Lower leg skin (tissue), 4 donors: ENCODE data around the gene OSM. TPM values are rescaled to one million over a fixed set of nuclear protein-coding genes. Genes with fewer than 3 reads are reported as not detected.

ENCODE experiments used
- DNase-seq, 2 donors: peaks; one replicate each; pipeline ENCODE4 v3.0.0-alpha.2; 2019; ENCODE audit warnings: low spot score in 2 of 2
- H3K4me3 ChIP-seq: fragments of 200-600 bp; sonication (generic); 2 replicates; pipeline ENCODE4 v1.5.1; 2017; ENCODE audit warnings: mild to moderate bottlenecking, low read depth; ENCODE audit not compliant: poor library complexity, severe bottlenecking
- POLR2A ChIP-seq, 2 donors: fragments of 450-650 bp; IDR thresholded peaks; one replicate each; pipeline ENCODE4 v1.6.1; 2016 to 2017; ENCODE audit warnings: antibody characterized with exemption in 2 of 2, mild to moderate bottlenecking in 1 of 2, moderate library complexity in 1 of 2
- WGBS, 2 donors: methylation state at CpG; one replicate each; pipeline ENCODE4 v1.1.5; 2018; 5-methylcytosine and 5-hydroxymethylcytosine counted together
- intact Hi-C: fragments of 100-400 bp; cut with DNase I; formaldehyde crosslinking; loops from one replicate; pipeline ENCODE4 v1.15.0; 2023; ENCODE audit warnings: low total_unique reads
- total RNA-seq, 4 donors: library from RNA; depleted of rRNA; stranded (reverse); fragments of >200 nt; gene quantifications; one replicate each; pipeline ENCODE4 v1.1.0, GENCODE V29; 2016
- TF ChIP-seq, protein P1 (sequence below), 3 donors: fragments of 450-650 bp; IDR thresholded peaks; one replicate each; pipeline ENCODE4 v1.5.1; 2016; ENCODE audit warnings: antibody characterized with exemption in 3 of 3, mild to moderate bottlenecking in 3 of 3, moderate library complexity in 2 of 3

OSM gene
- total RNA-seq, 4 donors from 2014 or later: 0.27 to 0.34 (median 0.29) TPM; not detected in 1

DNA sequence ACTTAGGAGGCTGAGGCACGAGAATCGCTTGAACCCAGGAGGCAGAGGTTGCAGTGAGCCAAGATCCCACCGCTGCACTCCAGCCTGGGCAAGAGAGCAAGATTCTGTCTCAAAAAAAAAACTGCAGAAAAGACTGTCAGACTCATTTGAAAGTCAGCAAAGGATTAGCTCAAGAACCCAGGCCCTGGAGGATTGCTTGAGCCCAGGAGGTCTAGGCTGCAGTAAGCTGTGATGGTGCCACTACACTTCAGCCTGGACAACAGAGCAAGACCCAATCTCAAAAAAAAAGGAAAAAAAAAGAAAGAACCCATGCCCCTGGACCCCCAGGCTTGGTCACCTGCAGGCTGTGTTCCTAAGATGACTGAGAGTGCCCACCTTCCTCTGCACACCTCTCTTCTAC is 36.3 kb downstream of the OSM start:
- no peak overlapping the region for H3K4me3 ChIP-seq
- WGBS, 2 donors: 94 to 97% methylated on average over 3 of the region's 3 CpGs
- TF ChIP-seq POLR2A (IDR thresholded peaks at IDR 0.05): no peak
- TF ChIP-seq, protein P1, sequence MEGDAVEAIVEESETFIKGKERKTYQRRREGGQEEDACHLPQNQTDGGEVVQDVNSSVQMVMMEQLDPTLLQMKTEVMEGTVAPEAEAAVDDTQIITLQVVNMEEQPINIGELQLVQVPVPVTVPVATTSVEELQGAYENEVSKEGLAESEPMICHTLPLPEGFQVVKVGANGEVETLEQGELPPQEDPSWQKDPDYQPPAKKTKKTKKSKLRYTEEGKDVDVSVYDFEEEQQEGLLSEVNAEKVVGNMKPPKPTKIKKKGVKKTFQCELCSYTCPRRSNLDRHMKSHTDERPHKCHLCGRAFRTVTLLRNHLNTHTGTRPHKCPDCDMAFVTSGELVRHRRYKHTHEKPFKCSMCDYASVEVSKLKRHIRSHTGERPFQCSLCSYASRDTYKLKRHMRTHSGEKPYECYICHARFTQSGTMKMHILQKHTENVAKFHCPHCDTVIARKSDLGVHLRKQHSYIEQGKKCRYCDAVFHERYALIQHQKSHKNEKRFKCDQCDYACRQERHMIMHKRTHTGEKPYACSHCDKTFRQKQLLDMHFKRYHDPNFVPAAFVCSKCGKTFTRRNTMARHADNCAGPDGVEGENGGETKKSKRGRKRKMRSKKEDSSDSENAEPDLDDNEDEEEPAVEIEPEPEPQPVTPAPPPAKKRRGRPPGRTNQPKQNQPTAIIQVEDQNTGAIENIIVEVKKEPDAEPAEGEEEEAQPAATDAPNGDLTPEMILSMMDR (IDR thresholded peaks at IDR 0.05): no peak
- DNase-seq: no peak
- intact Hi-C loops: no loop called here

DNA sequence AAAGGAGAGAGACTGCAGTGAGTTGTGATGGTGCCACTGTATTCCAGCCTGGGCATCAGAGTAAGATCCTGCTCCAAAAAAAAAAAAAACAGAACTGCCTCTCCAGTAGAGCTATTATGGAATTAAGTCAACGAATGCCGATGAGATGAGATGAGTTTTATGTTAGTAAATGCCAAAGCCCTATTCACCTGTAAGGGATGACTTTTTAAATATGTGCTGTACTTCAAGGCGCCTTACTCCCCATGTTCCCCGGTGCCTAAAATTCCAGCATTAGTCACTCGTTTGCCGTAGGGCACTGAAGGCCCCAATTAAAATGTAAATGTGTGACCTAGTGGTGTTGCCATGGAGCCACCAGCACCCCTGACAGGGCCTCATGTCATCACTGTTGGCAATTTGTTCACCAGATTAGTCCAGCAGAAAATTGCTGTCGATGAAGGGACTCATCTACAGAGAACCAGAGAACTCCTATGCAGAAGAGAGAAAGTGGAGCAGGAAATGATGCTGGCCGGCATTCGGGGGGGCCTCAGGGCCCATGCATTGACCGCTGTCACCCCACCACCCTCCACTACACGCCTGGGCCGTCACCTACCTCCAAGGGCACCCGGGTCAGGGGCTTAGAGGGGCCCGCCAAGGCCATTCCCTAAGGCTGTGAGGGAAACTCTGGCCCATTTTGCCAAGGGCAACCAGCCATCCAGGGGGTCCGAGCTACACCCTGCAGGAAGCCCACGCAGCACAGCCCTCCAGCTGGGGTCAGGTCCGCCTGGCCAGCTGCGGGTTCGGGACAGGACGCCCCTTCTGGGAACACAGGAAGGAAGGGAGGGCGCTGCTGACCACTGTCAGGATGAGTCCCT is 37.9 kb downstream of the OSM start:
- TF ChIP-seq, protein P1 (IDR thresholded peaks at IDR 0.05): no peak
- TF ChIP-seq POLR2A (IDR thresholded peaks at IDR 0.05): no peak
- WGBS, 2 donors: 57 to 58% methylated on average over 20 to 21 of the region's 21 CpGs
- intact Hi-C loops: no loop called here
- no peak for DNase-seq
- H3K4me3 ChIP-seq: no peak overlapping the region

DNA sequence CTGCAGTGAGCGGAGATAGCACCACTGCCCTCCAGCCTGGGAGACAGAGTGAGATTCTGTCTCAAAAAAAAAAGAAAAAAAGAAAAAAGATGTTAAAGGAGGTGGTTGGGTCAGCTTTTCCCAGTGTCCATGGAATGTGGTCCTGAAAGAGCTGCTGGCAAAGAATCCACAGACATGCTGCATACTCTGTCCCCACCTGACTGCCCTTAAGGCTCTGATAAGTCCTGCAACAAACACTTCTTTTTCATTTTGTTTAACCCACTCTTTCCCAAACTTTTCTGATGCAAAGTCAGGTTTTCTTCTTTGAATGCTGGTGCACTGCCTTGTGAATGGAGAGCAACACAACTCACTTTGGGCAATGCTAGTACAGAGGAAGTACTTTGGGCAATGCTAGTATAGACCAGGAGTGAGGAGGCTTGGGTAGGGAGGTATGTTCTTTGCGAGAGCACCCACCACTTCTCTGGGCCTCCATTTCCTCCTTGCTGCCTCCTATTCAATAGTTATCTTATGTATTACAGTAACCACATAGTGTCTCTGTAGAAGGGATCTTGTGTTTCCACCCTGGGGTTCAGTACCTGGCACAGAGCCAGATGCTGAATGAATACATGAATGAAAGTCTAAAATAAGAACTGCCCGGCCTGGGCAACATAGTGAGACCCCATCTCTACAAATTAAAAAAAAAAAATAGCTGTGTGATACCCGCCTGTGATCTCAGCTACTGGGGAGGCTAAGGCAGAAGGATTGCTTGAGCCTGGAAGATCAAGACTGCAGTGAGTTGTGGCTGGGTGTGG is 39.0 kb downstream of the OSM start:
- TF ChIP-seq POLR2A (IDR thresholded peaks at IDR 0.05): no peak
- TF ChIP-seq, protein P1 (IDR thresholded peaks at IDR 0.05): no peak
- H3K4me3 ChIP-seq: no peak overlapping the region
- intact Hi-C loops: no loop called here
- DNase-seq: no peak
- WGBS, 2 donors: 85 to 90% methylated on average over 4 of the region's 4 CpGs

DNA sequence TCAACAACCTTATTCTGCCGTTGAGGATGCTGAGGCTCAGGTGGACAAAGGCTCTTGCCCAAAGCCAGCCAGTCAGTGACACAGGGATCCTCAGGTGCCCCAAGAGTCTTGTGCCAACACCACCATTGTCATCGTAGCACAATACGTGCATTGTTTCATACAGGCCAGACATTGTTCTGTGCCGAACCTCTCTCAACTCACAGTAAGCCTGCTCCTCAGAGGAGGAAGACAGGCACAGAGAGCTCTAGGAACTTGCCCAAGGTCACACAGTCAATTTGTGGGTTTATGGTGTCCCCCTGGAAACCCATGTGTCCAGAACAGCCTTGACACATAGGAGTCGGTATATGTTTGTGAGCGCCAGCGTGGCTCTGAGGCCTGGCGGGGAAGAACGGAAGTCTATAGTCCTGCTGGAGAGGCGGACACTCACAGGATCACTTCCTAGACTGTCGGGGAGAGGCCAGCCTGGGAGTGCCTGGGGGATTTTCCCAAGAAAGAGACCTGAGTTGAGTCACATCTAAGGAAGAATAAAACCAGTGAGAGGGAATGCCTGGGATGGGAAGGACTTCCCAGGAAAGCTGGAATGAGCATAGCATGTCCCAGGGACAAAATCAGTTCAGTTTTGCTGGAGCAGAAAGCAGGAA is 40.3 kb downstream of the OSM start:
- intact Hi-C loops: no loop called here
- 72 to 73% methylated on average over 11 of the region's 11 CpGs for WGBS, 2 donors
- no peak for DNase-seq
- no peak for TF ChIP-seq POLR2A (IDR thresholded peaks at IDR 0.05)
- H3K4me3 ChIP-seq: no peak overlapping the region

DNA sequence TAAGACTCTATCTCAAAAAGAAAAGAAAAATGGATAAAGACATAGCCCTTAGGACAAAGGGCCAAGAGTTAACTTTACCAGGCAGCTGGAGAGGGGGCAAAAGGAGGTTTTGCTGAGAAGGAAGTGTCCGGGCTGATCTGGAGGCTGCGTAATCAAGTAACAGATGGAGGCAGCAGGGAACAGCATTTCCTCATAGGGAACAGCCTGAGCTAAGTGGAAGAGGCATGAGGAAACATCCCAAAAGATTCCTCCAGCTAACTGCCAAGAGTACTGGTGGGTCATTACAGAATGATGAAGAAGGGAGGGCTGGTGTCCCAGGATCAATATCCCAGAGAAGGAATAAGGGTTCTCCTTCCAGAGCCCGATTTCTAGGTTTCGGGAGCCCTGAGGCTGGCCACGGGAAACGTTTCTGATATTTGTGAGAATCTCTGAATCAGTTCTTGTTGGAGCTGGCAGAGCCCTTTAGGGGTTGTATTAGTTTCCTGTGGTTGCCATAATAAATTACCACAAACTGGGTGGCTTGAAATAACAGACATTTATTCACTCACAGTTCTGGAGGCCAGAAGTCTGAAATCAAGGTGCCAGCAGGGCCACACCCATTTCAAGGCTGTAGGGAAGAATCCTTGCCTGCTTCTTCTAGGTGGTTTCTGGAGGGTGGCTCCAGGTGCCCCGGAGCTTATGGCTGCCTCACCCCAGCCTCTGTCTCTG is 41.3 kb downstream of the OSM start:
- TF ChIP-seq, protein P1 (IDR thresholded peaks at IDR 0.05): no peak
- no peak for TF ChIP-seq POLR2A (IDR thresholded peaks at IDR 0.05)
- DNase-seq: no peak
- intact Hi-C loops: no loop called here
- WGBS, 2 donors: 59 to 62% methylated on average over 7 of the region's 7 CpGs
- H3K4me3 ChIP-seq: no peak overlapping the region
